Right ventricle myocardium superior (tissue), 1 donor: Measurements from ENCODE around the gene ZNF518B. TPM values are rescaled to one million over a fixed set of nuclear protein-coding genes. Genes with fewer than 3 reads are reported as not detected.
A peak's percentile ranks its signal among the peaks of the same experiment; 100 is the strongest.
"Not testable (repeated sequence)": the region's sequence is repeated elsewhere in the genome, so short reads cannot be mapped to it uniquely, and the experiment has no call there.

Experiments used
- ATAC-seq: fragments of 200-7000 bp; cut with Tn5 transposase; one replicate; pipeline ENCODE4 v1.9.1; 2020; ENCODE audit warnings: mild to moderate bottlenecking; ENCODE audit not compliant: poor library complexity
- DNase-seq: peaks from one replicate; pipeline ENCODE4 v3.0.0-alpha.2; 2020
- intact Hi-C: fragments of 100-400 bp; cut with DNase I; formaldehyde crosslinking; loops from one replicate; pipeline ENCODE4 v1.11.2; 2022
- total RNA-seq: library from RNA; stranded (reverse); fragmentation: NEBNext Ultra II Directional; extraction: Animal tissue kit (Norgen Biotek cat#: 25700); gene quantifications from one replicate; pipeline ENCODE4 v1.2.1, GENCODE V29; 2021
- donor health status: DM: no; HTN: yes; CAD: no; lungs with severe emphysema.

Gene ZNF518B
- total RNA-seq, 1 donor from 2014 or later: 20.2 TPM

DNA sequence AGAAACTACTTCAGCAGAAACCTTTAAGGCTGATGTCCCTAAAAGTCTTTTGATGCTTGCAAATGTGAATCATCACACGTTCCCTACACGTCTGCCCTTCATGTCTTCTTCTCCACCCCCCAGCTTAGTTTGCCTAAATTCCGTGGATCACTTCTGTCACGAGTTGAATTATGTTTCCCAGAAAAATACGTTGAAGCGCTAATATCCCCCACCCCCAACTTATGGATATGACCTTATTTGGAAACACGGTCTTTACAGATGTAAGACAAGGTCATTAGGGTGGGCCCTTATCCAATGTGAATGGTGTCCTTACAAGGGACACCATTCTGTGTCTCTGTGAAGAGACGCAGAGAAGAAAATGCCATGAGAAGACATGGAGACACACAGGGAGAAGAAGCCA lies 2.1 kb upstream of the ZNF518B start:
- intact Hi-C loops: no loop called here
- ATAC-seq (no peak), DNase-seq (no peak)

- DNase-seq (no peak), ATAC-seq (no peak)
- intact Hi-C loops: no loop called here
These were observed 951 bp upstream of the ZNF518B start for GRCh38 chr4:10458177-10458576.

GRCh38 chr4:10456595-10457254 lies 501 bp downstream of the ZNF518B start:
- intact Hi-C loops: no loop called here
- DNase-seq (peak; percentile 73), ATAC-seq (peak; percentile 63)

GRCh38 chr4:10456260-10456594 lies 999 bp downstream of the ZNF518B start:
- DNase-seq (no peak), ATAC-seq (no peak)
- intact Hi-C loops: no loop called here

- DNase-seq (no peak), ATAC-seq (no peak)
- intact Hi-C loops: no loop called here
These were observed 2.1 kb downstream of the ZNF518B start for GRCh38 chr4:10455133-10455532.

DNA sequence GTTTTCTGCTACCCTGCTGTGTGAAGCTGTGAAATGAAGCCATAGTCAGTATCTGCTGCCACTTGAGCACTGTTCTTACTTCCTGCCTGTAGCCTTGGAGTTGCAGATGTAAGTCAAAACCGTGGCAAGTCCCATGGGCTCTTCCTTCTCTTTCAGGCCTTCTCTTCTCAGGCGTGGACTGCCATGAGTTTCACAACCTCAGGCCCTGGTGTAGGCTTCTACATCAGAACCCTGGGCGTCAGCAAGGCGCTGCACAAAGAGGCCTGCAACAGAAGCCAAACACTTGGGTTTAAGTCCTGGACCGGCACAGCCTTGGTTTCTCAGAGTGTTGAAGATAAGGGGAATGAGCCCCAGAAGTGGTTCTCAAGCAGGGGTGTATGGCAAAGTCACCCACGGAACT lies 2.5 kb downstream of the ZNF518B start:
- no peak for ATAC-seq
- no peak for DNase-seq
- intact Hi-C loops: no loop called here

GRCh38 chr4:10454121-10454520 lies 3.1 kb downstream of the ZNF518B start:
- DNase-seq: no peak
- intact Hi-C loops: no loop called here
- ATAC-seq: no peak

DNA sequence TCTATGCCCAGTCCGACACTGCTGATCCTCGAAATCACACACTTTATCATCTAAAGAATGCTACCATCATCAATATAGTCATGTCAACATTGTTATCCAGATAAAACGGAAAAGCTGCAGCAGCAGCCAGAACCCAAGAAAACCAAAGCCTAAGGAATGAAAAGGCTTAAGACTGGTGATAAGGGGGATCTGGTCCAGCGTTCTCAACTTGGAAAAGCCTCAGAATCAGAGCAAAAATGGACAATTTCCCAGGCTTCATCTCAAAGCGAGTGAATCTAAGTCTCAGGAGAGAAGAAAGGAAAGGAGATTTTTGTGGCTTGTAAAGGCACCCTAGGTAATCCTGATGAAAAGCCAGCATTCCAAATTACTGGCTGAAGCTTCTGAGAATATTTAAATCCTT lies 8.2 kb downstream of the ZNF518B start:
- intact Hi-C loops: no loop called here
- DNase-seq (no peak), ATAC-seq (no peak)

DNA sequence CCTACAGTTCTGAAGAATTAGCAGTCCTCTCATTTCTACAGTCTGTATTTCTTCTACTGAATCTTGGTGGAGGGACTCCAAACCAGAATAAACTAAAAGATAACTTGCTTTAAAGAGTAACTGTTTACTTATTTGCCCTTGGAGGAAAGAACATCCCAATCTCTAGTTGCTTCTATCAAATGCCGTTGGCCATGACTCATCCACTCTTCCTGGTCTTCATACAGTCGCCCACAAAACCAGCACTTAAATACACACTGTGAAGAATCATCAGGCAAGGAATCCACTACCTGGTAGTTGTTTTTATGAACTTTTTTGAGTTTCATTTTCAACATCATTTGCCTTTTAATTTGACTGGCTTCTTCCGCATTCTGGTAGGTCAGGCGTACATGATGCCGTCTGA lies 14.2 kb downstream of the ZNF518B start:
- ATAC-seq: no peak
- intact Hi-C loops: no loop called here
- DNase-seq: no peak

DNA sequence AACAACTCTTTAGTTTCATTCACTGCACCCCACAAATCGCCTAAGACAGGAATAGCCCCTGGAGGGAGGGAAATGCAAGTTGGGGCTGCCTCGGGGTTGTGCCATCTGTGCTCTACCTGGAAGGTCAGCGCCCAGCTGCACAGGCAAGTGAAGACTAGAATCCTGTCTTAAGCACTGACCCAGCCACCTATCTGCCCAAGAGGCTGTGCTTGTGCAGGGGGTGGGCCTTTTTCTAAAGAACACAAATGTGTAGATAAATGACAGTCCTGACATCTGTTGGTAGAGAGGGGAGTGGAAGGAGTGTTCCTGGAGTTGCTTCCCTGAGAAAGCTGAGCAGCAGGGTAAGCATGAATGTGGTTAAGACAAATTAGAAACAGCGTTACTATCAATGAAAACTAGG lies 15.7 kb downstream of the ZNF518B start:
- no peak for ATAC-seq
- no peak for DNase-seq
- intact Hi-C loops: no loop called here

DNA sequence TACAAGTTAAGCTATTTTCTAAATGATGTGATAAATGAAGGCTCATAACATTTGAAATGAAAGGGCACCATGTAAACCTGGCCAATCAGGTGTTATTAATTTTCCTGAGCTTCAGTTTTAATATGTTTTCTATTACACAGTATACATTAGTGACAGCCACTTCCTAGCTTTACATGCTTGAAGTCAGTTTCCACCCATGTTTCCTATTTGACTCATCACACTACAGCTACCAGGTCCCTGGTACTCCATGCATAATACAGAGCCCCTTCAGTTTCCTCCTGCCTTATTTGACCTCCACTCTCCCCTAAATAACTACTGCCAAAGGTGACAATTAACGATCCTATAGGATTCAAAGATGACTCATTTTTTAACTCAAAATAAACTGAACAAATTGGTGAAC lies 18.3 kb downstream of the ZNF518B start:
- intact Hi-C loops: no loop called here
- DNase-seq: no peak

DNA sequence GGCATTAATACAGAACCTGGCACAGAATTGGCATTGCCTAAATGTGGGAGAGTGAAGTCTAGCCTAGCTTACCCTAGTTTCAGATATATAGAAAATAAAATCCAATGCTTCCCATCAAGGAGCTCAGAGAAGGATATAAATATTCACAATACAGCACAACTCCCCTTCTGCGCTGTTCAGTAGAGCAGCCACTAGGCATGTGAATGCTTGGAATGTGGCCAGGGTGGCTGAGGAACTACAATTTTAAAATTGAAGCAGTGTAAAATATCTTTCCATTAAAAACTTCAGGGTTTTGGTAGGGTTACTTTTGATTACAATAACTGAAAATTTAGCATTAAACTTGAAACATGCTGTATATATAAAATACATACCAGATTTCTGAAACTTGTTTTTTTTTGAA lies 19.5 kb downstream of the ZNF518B start:
- intact Hi-C loops: no loop called here
- ATAC-seq (no peak), DNase-seq (no peak)

More for the DNA sequence above, 18.3 kb downstream of the ZNF518B start:
- ATAC-seq: no peak

- ATAC-seq, intact Hi-C loops: not testable (repeated sequence)
These were observed 29.5 kb downstream of the ZNF518B start for GRCh38 chr4:10427680-10428079.

GRCh38 chr4:10421344-10422055 lies 35.7 kb downstream of the ZNF518B start:
- intact Hi-C loops: no loop called here
- ATAC-seq (no peak), DNase-seq (no peak)

More at GRCh38 chr4:10427680-10428079, 29.5 kb downstream of the ZNF518B start:
- DNase-seq: not testable (repeated sequence)

DNA sequence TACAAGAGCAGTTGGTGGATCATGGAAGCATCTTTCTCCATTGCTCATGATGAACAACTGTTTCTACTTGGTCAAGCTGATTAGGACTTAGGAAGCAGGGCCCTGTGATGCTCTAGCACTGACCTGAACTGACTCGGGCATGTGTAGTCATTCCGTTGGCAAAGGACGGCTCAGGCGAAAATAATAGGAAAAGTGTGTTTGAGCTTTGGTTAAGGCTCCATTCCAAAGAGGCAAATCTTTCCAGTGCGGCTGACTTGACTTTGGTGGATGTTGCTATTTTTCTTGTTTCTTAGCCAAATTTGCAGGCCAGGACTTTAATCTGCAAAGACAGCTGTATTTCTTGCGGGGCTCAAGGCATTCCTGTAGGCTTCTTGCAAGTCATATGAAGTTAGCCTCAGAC lies 39.5 kb downstream of the ZNF518B start:
- intact Hi-C loops: no loop called here
- DNase-seq (no peak), ATAC-seq (no peak)

DNA sequence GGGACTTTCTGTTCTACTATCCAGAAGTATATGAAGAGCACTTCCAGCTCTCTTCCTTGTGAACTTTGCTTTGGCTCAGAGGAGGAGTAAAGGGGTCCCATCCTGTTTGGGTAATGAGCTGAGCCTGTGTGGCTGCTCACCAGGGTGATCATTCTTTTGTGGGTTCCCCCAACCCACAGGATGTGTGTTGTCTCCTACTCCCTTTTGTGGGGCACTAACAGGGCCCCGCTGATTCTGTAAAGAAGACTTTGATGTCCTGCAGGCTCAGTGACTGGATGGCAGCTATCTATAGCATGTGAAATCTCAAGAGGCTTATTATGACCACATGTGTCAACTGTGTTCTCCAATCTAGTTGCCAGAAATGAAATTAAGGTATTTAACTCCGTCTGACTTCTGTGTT lies 40.8 kb downstream of the ZNF518B start:
- DNase-seq (no peak), ATAC-seq (no peak)
- intact Hi-C loops: no loop called here

DNA sequence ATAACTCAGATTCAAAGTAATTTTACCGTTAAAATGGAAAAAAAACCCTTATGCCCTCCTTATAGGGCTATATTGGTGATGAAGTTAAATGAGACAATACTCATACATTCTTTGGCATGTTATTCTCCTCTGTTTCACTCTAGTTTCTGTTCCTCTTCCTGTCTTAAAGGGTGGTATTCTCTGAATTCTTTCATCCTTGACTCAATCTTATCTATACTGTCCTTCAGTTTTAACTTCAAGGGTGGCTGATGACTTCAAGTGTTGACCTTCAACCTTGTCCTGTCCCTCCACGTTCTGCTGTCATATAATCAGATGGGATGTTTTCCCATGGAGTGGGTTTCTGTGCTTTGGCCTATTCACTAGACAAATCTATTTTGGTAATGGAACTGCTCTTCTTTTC lies 44.0 kb downstream of the ZNF518B start:
- DNase-seq (no peak), ATAC-seq (no peak)
- intact Hi-C loops: no loop called here

DNA sequence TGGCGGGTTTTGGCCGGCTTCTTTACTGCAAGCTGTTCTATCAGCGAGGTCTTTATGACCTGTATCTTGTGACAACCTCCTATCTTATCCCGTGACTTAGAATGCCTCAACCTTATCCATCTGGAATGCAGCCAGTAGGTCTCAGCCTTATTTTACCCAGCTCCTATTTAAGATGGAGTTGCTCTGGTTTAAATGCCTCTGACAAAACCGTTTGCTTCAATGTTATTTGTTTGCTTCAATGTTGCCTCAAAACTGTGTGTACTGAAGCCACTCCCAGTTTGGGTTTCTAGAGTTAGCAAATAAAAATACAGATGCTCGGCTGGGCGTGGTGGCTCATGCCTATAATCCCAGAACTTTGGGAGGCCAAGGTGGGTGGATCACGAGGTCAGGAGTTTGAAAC lies 51.6 kb downstream of the ZNF518B start:
- intact Hi-C loops: loop anchor here (2.0 to 10.0 kb wide), 2 partner anchors 139 to 247 kb away; no protein-coding TSS in a partner anchor

DNA sequence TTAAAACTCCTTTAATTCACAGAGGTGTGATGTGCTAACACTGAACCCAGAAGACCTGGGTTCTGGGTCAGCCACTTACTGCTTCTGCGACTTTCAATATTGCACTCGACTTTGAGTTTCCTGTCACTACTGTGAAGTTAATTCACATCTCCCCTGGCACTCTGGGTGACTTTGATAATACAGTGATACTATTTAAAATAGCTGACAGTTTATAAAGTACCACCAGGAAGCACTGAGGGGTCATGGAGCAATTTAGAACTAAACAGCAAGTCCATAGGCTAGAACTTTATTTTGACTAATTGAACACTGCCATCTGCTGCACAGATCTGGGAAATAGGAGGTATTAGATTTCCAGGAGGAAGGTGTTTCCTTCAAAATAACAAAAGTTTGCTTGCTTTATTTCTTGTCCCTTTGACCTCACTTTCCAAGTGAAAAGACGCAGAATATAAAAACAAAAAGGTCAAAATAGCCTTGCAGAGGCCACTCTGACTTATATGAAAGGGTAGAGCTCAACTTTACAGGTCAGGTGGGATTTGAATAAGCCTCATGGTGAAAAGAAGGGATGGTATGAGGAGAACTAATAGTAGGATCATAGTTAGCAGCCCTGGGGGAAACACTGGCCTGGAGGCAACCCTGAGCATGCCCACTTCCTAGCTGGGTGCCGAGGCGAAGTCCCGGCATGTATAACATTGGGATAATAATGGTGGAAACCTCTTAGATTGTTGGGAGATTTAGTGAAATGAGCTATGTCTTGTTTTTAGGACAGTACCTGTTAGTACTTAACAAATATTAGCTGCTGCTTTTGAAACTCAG lies 53.4 kb downstream of the ZNF518B start:
- intact Hi-C loops: loop anchor here (2.0 to 10.0 kb wide), 2 partner anchors 141 to 245 kb away; no protein-coding TSS in a partner anchor
- ATAC-seq: peak; percentile 75
- no peak for DNase-seq

More for the DNA sequence above, 51.6 kb downstream of the ZNF518B start:
- ATAC-seq (no peak), DNase-seq (no peak)
